T47D (cell line): Measurements from ENCODE around the gene KAT6B.

ENCODE experiments used
- DNase-seq, 2 experiments: peaks; one replicate each; pipeline versions ENCODE4 v3.0.0 to v3.0.0-alpha.2; 2011 to 2012; ENCODE audit warnings: low read depth in 1 of 2, low spot score in 1 of 2
- JUND ChIP-seq: IDR thresholded peaks from 2 replicates; pipeline ENCODE4 v1.6.1; 2012; ENCODE audit warnings: low read depth
- in situ Hi-C: cut with HindIII; loops from 2 replicates; pipeline ENCODE4 v1.10.0; 2016; ENCODE audit warnings: low sequenced_read_pairs, low pct_unique_long_range_greater_than_20kb

KAT6B gene

DNA sequence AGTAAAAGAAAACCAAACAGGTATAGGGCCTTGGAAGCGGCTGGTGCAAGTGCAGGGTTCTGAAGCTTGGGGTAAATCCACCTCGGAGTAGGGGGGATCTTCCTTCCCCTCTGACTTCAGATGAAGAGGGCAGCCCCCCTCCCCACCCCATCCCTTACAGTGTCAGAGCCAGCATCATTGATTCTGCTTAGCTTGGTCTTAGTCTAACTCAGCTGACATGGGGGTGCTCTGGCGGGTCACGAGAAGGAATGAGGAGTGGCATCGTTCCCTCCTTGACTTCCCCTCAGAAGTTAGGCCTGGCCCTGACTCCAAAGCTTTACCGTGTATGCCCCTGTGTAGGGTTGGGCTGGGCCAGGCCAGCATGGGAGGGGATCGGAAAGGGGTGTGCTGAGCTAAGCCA lies 240.9 kb downstream of the KAT6B start:
- no peak for TF ChIP-seq JUND
- in situ Hi-C loops: no loop called here
- DNase-seq: no peak

DNA sequence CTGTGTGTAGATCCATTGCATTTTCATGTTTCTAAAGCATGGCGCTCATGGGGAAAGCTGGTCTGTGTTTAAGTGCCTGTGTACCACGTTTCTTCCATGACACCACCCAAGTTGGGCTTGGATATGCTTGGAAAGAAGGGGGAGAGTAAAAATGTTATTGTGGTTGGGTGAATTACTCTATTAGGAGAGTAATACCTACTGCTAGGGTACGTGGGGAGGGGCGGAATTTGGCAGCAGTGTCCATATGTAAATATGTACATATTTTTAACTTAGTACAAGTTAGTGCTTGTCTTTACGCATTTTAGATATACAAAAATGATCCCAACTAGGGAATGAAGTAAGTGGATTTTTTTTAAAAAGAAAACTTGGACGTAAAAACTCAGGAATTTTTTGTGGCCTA lies 242.1 kb downstream of the KAT6B start:
- in situ Hi-C loops: no loop called here
- TF ChIP-seq JUND: no peak
- DNase-seq: no peak

- no peak for TF ChIP-seq JUND
- DNase-seq: no peak
- in situ Hi-C loops: no loop called here
These were observed 244.1 kb downstream of the KAT6B start for GRCh38 chr10:75070476-75070875.

- no peak for DNase-seq
- TF ChIP-seq JUND: no peak
- in situ Hi-C loops: no loop called here
These were observed 244.6 kb downstream of the KAT6B start for GRCh38 chr10:75070961-75071428.

DNA sequence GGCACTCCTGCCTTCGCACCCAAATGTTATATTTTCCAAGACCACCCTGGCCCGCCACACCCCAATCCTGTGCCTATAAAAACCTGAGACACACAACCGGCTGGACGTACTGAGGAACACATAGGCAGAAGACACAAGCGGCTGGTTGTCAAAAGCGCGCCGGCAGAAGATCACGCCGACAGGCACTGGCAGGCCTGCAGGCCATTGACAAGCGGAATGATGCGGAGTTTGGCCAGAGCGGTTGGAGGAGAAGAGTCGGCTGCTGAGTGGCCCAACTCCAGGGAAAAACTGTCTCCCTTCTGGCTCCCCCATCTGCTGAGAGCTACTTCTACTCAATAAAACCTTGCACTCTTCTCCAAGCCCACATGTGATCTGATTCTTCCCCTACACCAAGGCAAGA lies 245.4 kb downstream of the KAT6B start:
- no peak for TF ChIP-seq JUND
- in situ Hi-C loops: no loop called here
- DNase-seq: no peak

DNA sequence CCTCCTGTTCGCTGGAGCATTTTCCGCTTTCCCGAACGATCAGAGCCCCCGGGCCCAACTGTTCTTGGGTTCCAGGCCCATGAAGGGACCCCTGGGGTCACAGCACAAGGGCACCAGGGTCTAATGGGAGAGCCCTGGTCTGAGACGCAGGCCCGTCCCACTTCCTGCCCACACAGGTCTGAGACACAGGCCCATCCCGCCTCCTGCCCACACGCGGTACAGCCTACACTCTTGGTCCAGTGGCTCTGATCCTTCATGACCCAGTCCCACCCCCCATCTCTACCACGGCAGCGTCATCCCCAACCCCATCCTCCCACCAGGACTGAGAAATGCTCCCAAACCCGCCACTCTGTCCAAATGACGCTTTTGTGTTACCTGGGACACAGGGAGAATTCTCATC lies 246.3 kb downstream of the KAT6B start:
- in situ Hi-C loops: no loop called here
- DNase-seq: no peak
- TF ChIP-seq JUND: no peak

DNA sequence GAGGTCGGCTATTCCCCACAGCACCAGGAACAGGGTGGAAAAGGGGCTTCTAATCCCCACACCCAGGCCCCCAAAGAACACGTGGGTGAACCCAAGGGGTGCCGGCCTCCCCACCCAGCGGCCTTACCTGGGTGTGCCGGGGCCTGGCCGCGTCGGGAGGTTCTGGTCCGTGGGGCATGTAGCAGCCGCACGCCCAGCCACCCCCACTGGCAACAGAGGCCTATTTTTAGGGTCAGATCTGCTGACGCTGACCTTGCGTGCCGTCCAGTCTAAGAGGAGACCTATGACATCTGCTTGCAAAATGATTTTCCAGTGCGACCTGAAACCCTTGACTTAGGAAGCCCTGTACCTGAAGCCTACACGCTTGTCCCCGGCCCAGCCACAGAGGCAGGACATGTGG lies 247.0 kb downstream of the KAT6B start:
- in situ Hi-C loops: no loop called here
- no peak for TF ChIP-seq JUND
- no peak for DNase-seq

DNA sequence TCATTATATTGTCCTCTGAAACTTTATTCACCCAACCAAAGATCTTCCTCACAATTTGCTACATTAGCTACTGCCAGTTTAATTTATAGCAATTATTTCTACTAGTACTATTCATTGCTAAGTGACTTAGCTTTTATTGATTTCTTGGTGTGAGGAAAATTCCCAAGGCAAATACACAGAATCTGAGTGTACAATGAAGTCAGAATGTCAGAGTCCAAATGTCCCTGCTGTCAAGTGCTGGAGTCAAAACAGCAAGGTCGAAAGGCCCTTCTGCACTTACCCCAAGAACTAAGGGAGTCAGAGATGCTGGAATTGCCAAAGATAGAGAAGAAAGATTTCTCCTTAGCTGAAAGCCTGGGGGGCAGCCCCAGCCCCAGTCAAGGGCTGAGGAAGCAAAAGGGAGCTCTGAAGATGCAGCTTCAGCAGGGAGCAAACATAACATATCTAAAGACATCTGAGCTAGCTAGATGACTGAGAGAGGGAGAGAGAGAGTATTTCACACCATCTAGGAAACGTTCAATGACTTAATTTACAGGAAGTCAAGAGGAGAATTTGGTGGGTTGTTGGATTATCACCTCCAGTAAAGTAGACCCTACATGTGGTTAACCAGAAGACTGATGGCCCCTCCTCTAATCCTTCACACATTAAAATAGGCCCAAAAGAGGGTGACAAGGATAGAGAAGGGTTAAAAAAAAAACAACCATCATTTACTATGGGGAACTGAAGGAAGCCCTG lies 248.5 kb downstream of the KAT6B start:
- no peak for DNase-seq
- in situ Hi-C loops: no loop called here
- no peak for TF ChIP-seq JUND

GRCh38 chr10:75076348-75076747 lies 249.9 kb downstream of the KAT6B start:
- in situ Hi-C loops: no loop called here
- DNase-seq: no peak

DNA sequence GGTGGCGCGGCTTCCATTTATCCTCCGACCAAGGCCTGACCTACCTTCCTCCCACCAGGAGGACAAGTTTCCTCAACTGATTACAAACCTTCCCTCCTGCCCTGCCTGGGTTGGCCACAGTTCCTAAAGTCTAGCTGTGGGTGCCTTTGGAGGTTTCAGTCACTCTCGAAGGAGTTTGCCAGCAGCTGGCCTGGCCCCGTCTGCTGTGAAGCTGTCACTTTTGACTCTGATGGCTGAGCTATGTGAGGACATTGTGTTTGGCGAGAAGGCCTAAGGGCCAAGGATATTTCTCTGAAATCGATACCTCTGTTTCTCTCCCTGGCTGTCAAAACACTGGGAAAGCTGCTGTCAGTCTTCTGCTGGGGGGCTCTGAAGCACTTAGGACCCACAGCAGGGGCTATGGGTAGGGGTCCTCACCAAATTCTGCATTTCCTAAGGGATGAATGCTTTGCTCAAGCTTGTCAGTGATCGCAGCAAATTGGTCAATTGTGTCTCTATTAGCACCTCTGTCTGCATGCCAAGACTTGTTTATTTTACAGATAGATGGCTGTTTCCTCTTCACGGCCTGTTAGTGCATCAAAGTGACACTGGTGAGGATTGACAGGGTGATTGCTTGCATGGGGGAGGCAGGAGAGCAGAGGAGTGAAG lies 253.2 kb downstream of the KAT6B start:
- TF ChIP-seq JUND: no peak
- in situ Hi-C loops: no loop called here
- DNase-seq: no peak

More at GRCh38 chr10:75076348-75076747, 249.9 kb downstream of the KAT6B start:
- TF ChIP-seq JUND: no peak

DNA sequence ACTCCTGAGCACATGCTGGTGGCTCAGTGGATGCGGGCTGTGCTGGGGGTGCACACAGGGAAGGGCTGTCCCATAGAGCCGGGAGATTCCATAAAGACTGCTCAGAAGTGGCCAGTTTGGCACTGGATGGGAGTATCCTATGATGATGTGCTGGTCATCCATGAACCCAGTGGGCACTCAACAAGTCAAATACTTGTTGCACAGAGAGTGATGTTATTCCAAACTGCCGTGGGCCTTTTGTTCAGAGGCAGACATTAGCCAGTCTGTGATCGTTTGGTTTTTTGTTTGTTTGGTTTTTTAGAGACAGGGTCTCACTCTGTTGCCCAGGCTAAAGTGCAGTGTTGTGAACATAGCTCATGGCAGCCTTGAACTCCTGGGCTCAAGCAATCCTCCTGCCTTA lies 254.2 kb downstream of the KAT6B start:
- DNase-seq: no peak
- TF ChIP-seq JUND: no peak
- in situ Hi-C loops: no loop called here

- TF ChIP-seq JUND: no peak
- in situ Hi-C loops: no loop called here
- DNase-seq: no peak
These were observed 255.0 kb downstream of the KAT6B start for GRCh38 chr10:75081379-75081778.
